Astrocyte (in vitro differentiated cells and primary cell): ENCODE data around the gene RPS4Y1. TPM values are rescaled to one million over a fixed set of nuclear protein-coding genes. Genes with fewer than 3 reads are reported as not detected.

Experiments
- DNase-seq: peaks from one replicate; pipeline ENCODE4 v3.0.0-alpha.2; 2010; ENCODE audit warnings: low read depth
- FAIRE-seq: peaks from 2 replicates; lab custom pipeline; 2011; peaks lifted over from hg19 to GRCh38; lab: Jason Lieb, UNC
- H2AFZ ChIP-seq: 2 replicates; pipeline ENCODE4 v1.6.0; 2012; ENCODE audit warnings: low read depth, low read length, inconsistent platforms
- H3K27ac ChIP-seq: 2 replicates; pipeline ENCODE4 v1.5.1; 2011; ENCODE audit warnings: low read depth, low read length, inconsistent platforms
- H3K27me3 ChIP-seq: 2 replicates; pipeline ENCODE4 v1.6.0; 2011; ENCODE audit warnings: low read length, inconsistent platforms; ENCODE audit not compliant: insufficient read depth
- H3K36me3 ChIP-seq: 2 replicates; pipeline ENCODE4 v1.5.1; 2011; ENCODE audit warnings: low read length, inconsistent platforms; ENCODE audit not compliant: insufficient read depth
- H3K4me1 ChIP-seq: 2 replicates; pipeline ENCODE4 v1.5.1; 2011; ENCODE audit warnings: low read length, inconsistent platforms; ENCODE audit not compliant: insufficient read depth
- H3K4me2 ChIP-seq: 2 replicates; pipeline ENCODE4 v1.6.0; 2012; ENCODE audit warnings: low read length, inconsistent platforms
- H3K4me3 ChIP-seq: 2 replicates; pipeline ENCODE4 v1.5.1; 2011; ENCODE audit warnings: low read depth, mild to moderate bottlenecking, low read length, inconsistent platforms; ENCODE audit not compliant: insufficient read depth
- H3K79me2 ChIP-seq: 2 replicates; pipeline ENCODE4 v1.6.0; 2012; ENCODE audit warnings: mild to moderate bottlenecking, low read length, inconsistent platforms; ENCODE audit not compliant: insufficient read depth
- H3K9ac ChIP-seq: 2 replicates; pipeline ENCODE4 v1.6.0; 2012; ENCODE audit warnings: mild to moderate bottlenecking, low read length, inconsistent platforms
- H3K9me3 ChIP-seq: 2 replicates; pipeline ENCODE4 v1.5.1; 2012; ENCODE audit warnings: low read depth, mild to moderate bottlenecking, low read length, inconsistent platforms; ENCODE audit not compliant: insufficient read depth
- H4K20me1 ChIP-seq: 2 replicates; pipeline ENCODE4 v1.6.0; 2012; ENCODE audit warnings: low read length, inconsistent platforms; ENCODE audit not compliant: insufficient read depth
- H3K27ac Mint-ChIP-seq: one replicate; pipeline ENCODE4 v1.8.0; 2021; ENCODE audit warnings: mild to moderate bottlenecking, mixed read lengths; ENCODE audit not compliant: unreplicated experiment
- H3K27me3 Mint-ChIP-seq: one replicate; pipeline ENCODE4 v1.8.0; 2021; ENCODE audit warnings: low read depth, mixed read lengths; ENCODE audit not compliant: unreplicated experiment
- H3K36me3 Mint-ChIP-seq: one replicate; pipeline ENCODE4 v1.8.0; 2021; ENCODE audit warnings: low read depth, mixed read lengths; ENCODE audit not compliant: unreplicated experiment
- H3K4me1 Mint-ChIP-seq: one replicate; pipeline ENCODE4 v1.8.0; 2021; ENCODE audit warnings: low read depth, mixed read lengths; ENCODE audit not compliant: unreplicated experiment
- H3K4me3 Mint-ChIP-seq: one replicate; pipeline ENCODE4 v1.8.0; 2021; ENCODE audit warnings: mild to moderate bottlenecking, moderate library complexity, mixed read lengths; ENCODE audit not compliant: unreplicated experiment
- H3K9me3 Mint-ChIP-seq: one replicate; pipeline ENCODE4 v1.8.0; 2021; ENCODE audit warnings: mild to moderate bottlenecking, mixed read lengths; ENCODE audit not compliant: unreplicated experiment
- EZH2 ChIP-seq: IDR thresholded peaks from 2 replicates; pipeline ENCODE4 v1.6.1; 2012; ENCODE audit warnings: mild to moderate bottlenecking, low read length, inconsistent platforms; ENCODE audit not compliant: insufficient read depth
- total RNA-seq: library from RNA; stranded (reverse); gene quantifications from 2 replicates; pipeline ENCODE4 v1.2.1, GENCODE V29; 2021
- TF ChIP-seq, protein P1 (sequence below): IDR thresholded peaks from 2 replicates; pipeline ENCODE4 v1.5.1; 2011; ENCODE audit warnings: low read depth, mild to moderate bottlenecking, inconsistent platforms, low read length, moderate library complexity; ENCODE audit not compliant: insufficient read depth

RPS4Y1 gene
- total RNA-seq, 1 donor from 2014 or later, result 255 TPM

DNA sequence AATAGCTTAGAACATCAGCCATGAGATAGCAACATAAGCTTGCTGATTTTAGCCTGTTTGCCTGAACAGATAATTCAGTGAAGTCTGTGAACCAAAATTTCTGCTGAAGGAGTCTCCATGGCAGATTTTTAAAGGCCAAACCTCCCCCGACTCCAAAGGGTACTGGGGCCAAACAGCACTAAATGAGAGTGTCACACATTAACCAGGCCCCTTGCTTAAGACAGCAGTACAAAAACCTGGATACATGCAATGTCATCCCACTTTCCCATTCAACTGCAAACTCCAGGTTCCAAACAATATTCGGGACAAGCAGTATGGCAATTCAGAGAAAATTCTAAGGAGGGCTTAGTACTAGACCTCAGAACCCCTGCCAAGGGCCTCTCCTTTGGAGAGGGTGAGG is 4.3 kb upstream of the RPS4Y1 start:
- Histone ChIP-seq H3K79me2 (peaks cover 7% of the 10 kb centered on the region), H3K9ac (no peak overlapping the region), H3K27me3 (no peaks in the 10 kb centered on the region), H3K36me3 (no peaks in the 10 kb centered on the region), H3K4me2 (no peak overlapping the region), H3K27ac (no peak overlapping the region), H4K20me1 (no peaks in the 10 kb centered on the region), H3K4me3 (no peak overlapping the region), H3K4me1 (no peaks in the 10 kb centered on the region), H3K9me3 (no peaks in the 10 kb centered on the region), H2AFZ (no peak overlapping the region)
- DNase-seq (no peak), FAIRE-seq (no peak)
- TF ChIP-seq, protein P1, sequence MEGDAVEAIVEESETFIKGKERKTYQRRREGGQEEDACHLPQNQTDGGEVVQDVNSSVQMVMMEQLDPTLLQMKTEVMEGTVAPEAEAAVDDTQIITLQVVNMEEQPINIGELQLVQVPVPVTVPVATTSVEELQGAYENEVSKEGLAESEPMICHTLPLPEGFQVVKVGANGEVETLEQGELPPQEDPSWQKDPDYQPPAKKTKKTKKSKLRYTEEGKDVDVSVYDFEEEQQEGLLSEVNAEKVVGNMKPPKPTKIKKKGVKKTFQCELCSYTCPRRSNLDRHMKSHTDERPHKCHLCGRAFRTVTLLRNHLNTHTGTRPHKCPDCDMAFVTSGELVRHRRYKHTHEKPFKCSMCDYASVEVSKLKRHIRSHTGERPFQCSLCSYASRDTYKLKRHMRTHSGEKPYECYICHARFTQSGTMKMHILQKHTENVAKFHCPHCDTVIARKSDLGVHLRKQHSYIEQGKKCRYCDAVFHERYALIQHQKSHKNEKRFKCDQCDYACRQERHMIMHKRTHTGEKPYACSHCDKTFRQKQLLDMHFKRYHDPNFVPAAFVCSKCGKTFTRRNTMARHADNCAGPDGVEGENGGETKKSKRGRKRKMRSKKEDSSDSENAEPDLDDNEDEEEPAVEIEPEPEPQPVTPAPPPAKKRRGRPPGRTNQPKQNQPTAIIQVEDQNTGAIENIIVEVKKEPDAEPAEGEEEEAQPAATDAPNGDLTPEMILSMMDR, result no peak
- no peak for TF ChIP-seq EZH2
- H3K36me3 Mint-ChIP-seq, result no peaks in the 10 kb centered on the region
- H3K27ac Mint-ChIP-seq, result no peak overlapping the region
- no peaks in the 10 kb centered on the region for H3K9me3 Mint-ChIP-seq
- no peak overlapping the region for H3K4me3 Mint-ChIP-seq
- no peaks in the 10 kb centered on the region for H3K4me1 Mint-ChIP-seq
- H3K27me3 Mint-ChIP-seq, result no peaks in the 10 kb centered on the region

DNA sequence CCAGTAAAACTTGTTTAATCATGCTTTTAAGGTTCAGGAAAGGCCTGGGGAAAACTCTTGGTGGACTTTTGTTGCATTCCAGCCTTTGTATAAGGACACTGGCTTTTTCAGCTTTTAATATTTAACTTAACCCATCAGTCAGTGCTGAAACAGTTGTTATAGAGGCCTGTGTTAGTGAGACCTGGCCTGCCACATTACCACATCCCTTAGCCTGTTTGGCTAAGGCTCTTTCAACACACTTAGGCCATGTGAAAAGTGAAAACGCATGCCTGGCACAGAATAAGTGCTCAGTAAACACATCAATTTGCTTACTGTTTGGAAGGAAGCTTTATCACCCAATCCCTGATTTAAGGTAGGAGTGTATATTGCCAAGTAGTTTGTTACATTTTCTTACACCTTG is 3.5 kb upstream of the RPS4Y1 start:
- no peak overlapping the region for H3K27ac Mint-ChIP-seq
- peaks cover 6% of the 10 kb centered on the region for H4K20me1 ChIP-seq
- peaks cover under 1% of the 10 kb centered on the region for H3K36me3 Mint-ChIP-seq
- H3K4me3 Mint-ChIP-seq, result no peak overlapping the region
- no peak for FAIRE-seq
- H2AFZ ChIP-seq, result no peak overlapping the region
- TF ChIP-seq, protein P1, result no peak
- TF ChIP-seq EZH2, result no peak
- H3K4me1 ChIP-seq, result peaks cover 8% of the 10 kb centered on the region
- H3K27me3 Mint-ChIP-seq, result no peaks in the 10 kb centered on the region
- H3K9me3 Mint-ChIP-seq, result no peaks in the 10 kb centered on the region
- DNase-seq, result no peak
- H3K9me3 ChIP-seq, result no peaks in the 10 kb centered on the region
- H3K4me1 Mint-ChIP-seq, result no peaks in the 10 kb centered on the region
- H3K27me3 ChIP-seq, result no peaks in the 10 kb centered on the region
- H3K79me2 ChIP-seq, result peaks cover 15% of the 10 kb centered on the region
- H3K4me2 ChIP-seq, result no peak overlapping the region
- no peak overlapping the region for H3K4me3 ChIP-seq
- H3K27ac ChIP-seq, result no peak overlapping the region
- no peak overlapping the region for H3K9ac ChIP-seq
- no peaks in the 10 kb centered on the region for H3K36me3 ChIP-seq

DNA sequence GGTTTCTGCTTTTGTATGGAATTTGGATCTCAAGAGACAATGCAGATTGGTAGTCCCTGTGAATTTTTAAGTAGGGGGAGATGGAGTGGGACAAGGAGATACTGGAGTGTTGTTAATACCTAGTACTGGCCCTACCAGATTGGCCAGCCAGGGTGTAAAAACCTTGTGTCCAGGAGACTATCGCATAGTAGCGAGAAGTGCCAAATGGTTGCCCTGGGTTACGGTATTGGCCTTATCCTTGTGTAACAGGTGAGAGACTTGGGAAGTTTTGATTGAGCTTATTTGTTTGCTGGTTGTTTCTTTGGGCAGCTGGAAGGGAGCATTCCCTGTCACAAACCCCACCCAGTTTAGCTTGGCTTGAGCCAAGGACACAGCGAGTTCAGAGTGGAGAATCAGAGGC is 5.4 kb downstream of the RPS4Y1 start:
- peaks cover 22% of the 10 kb centered on the region for H3K36me3 Mint-ChIP-seq
- Histone ChIP-seq H3K4me2 (no peak overlapping the region), H3K79me2 (peaks cover 98% of the 10 kb centered on the region), H3K4me1 (peaks cover 15% of the 10 kb centered on the region), H3K27ac (no peak overlapping the region), H4K20me1 (peaks cover 91% of the 10 kb centered on the region), H3K9ac (no peak overlapping the region), H3K9me3 (no peaks in the 10 kb centered on the region), H3K27me3 (no peaks in the 10 kb centered on the region), H3K36me3 (peaks cover 64% of the 10 kb centered on the region), H3K4me3 (no peak overlapping the region), H2AFZ (no peak overlapping the region)
- DNase-seq, result no peak
- H3K4me1 Mint-ChIP-seq, result peaks cover 21% of the 10 kb centered on the region
- no peaks in the 10 kb centered on the region for H3K9me3 Mint-ChIP-seq
- no peaks in the 10 kb centered on the region for H3K27me3 Mint-ChIP-seq
- H3K27ac Mint-ChIP-seq, result no peak overlapping the region
- TF ChIP-seq EZH2, result no peak
- TF ChIP-seq, protein P1, result no peak
- H3K4me3 Mint-ChIP-seq, result peak overlapping the region; percentile 35
- no peak for FAIRE-seq
